Posterior cingulate gyrus (tissue), 11 donors: ENCODE measurements around the gene SDR42E1.
"Not testable (repeated sequence)": the region's sequence is repeated elsewhere in the genome, so short reads cannot be mapped to it uniquely, and the experiment has no call there.

Experiments
- DNase-seq, 10 donors: peaks; one replicate each; pipeline versions ENCODE4 v3.0.0 to v3.0.0-alpha.2; 2020 to 2021; ENCODE audit warnings: mixed read lengths in 3 of 10
- intact Hi-C: fragments of 100-400 bp; cut with DNase I; formaldehyde crosslinking; loops from one replicate; pipeline ENCODE4 v1.15.1; 2023

The SDR42E1 gene

GRCh38 chr16:82006036-82006435, 5.2 kb downstream of the SDR42E1 start:
- intact Hi-C loops = no loop called here
- no peak for DNase-seq

GRCh38 chr16:82005027-82005830, 6.0 kb downstream of the SDR42E1 start:
- DNase-seq = no peak
- intact Hi-C loops = no loop called here

GRCh38 chr16:82004601-82005000, 6.7 kb downstream of the SDR42E1 start:
- intact Hi-C loops = no loop called here
- no peak for DNase-seq

GRCh38 chr16:82002831-82003230, 8.4 kb downstream of the SDR42E1 start:
- no peak for DNase-seq
- intact Hi-C loops = no loop called here

GRCh38 chr16:81997738-81998137, 13.5 kb downstream of the SDR42E1 start:
- intact Hi-C loops = no loop called here
- no peak for DNase-seq

- no peak for DNase-seq
- intact Hi-C loops = no loop called here
These were observed 14.4 kb downstream of the SDR42E1 start for GRCh38 chr16:81996664-81997509.

GRCh38 chr16:81995651-81996050, 15.6 kb downstream of the SDR42E1 start:
- intact Hi-C loops = no loop called here
- no peak for DNase-seq

- intact Hi-C loops = no loop called here
- DNase-seq = no peak
These were observed 16.8 kb downstream of the SDR42E1 start for GRCh38 chr16:81994485-81994884.

GRCh38 chr16:81992859-81993258, 18.4 kb downstream of the SDR42E1 start:
- intact Hi-C loops = no loop called here
- DNase-seq = no peak

GRCh38 chr16:81987706-81988105, 23.6 kb downstream of the SDR42E1 start:
- intact Hi-C loops = no loop called here
- no peak for DNase-seq

- intact Hi-C loops = no loop called here
- no peak for DNase-seq
These were observed 24.1 kb downstream of the SDR42E1 start for GRCh38 chr16:81987121-81987520.

GRCh38 chr16:81977335-81977942, 33.8 kb downstream of the SDR42E1 start:
- intact Hi-C loops, DNase-seq: not testable (repeated sequence)

- DNase-seq = no peak
- intact Hi-C loops = no loop called here
These were observed 35.6 kb downstream of the SDR42E1 start for GRCh38 chr16:81975637-81976036.

GRCh38 chr16:81973737-81974136, 37.5 kb downstream of the SDR42E1 start:
- intact Hi-C loops = no loop called here
- no peak for DNase-seq

GRCh38 chr16:81971853-81972252, 39.4 kb downstream of the SDR42E1 start:
- intact Hi-C loops = no loop called here

GRCh38 chr16:81967358-81967757, 43.9 kb downstream of the SDR42E1 start:
- intact Hi-C loops = no loop called here

More at GRCh38 chr16:81971853-81972252, 39.4 kb downstream of the SDR42E1 start:
- no peak for DNase-seq

GRCh38 chr16:81964808-81965207, 46.5 kb downstream of the SDR42E1 start:
- no peak for DNase-seq
- intact Hi-C loops = no loop called here

More at GRCh38 chr16:81967358-81967757, 43.9 kb downstream of the SDR42E1 start:
- DNase-seq = no peak

- intact Hi-C loops = no loop called here
- no peak for DNase-seq
These were observed 54.9 kb downstream of the SDR42E1 start for GRCh38 chr16:81956213-81956948.

- intact Hi-C loops = no loop called here
These were observed 59.7 kb downstream of the SDR42E1 start for GRCh38 chr16:81951564-81951963.

GRCh38 chr16:81946206-81946605, 65.1 kb downstream of the SDR42E1 start:
- intact Hi-C loops = no loop called here
- no peak for DNase-seq

More at GRCh38 chr16:81951564-81951963, 59.7 kb downstream of the SDR42E1 start:
- no peak for DNase-seq
